Dendritic cell treated with granulocyte-macrophage colony-stimulating factor and Interleukin-4, amounts not matched to agents 40 ng/mL and 50 ng/mL, for 4 days (primary cell): ENCODE measurements around the gene MARCHF9.
A peak's percentile ranks its signal among the peaks of the same experiment; 100 is the strongest.

Source experiments
- H3K27ac Mint-ChIP-seq: one replicate; pipeline ENCODE4 v1.8.0; 2022; ENCODE audit warnings: mild to moderate bottlenecking, mixed read lengths
- H3K27me3 Mint-ChIP-seq: one replicate; pipeline ENCODE4 v1.8.0; 2022; ENCODE audit warnings: mild to moderate bottlenecking, mixed read lengths
- H3K36me3 Mint-ChIP-seq: one replicate; pipeline ENCODE4 v1.8.0; 2022; ENCODE audit warnings: low read depth, mixed read lengths
- H3K4me1 Mint-ChIP-seq: one replicate; pipeline ENCODE4 v1.8.0; 2022; ENCODE audit warnings: low read depth, mixed read lengths
- H3K4me3 Mint-ChIP-seq: one replicate; pipeline ENCODE4 v1.8.0; 2022; ENCODE audit warnings: mild to moderate bottlenecking, moderate library complexity, mixed read lengths
- H3K9me3 Mint-ChIP-seq: one replicate; pipeline ENCODE4 v1.8.0; 2022; ENCODE audit warnings: mixed read lengths
- intact Hi-C: fragments of 100-400 bp; cut with micrococcal nuclease; formaldehyde crosslinking; loops from one replicate; pipeline ENCODE4 v1.15.0; 2022

Gene MARCHF9

DNA sequence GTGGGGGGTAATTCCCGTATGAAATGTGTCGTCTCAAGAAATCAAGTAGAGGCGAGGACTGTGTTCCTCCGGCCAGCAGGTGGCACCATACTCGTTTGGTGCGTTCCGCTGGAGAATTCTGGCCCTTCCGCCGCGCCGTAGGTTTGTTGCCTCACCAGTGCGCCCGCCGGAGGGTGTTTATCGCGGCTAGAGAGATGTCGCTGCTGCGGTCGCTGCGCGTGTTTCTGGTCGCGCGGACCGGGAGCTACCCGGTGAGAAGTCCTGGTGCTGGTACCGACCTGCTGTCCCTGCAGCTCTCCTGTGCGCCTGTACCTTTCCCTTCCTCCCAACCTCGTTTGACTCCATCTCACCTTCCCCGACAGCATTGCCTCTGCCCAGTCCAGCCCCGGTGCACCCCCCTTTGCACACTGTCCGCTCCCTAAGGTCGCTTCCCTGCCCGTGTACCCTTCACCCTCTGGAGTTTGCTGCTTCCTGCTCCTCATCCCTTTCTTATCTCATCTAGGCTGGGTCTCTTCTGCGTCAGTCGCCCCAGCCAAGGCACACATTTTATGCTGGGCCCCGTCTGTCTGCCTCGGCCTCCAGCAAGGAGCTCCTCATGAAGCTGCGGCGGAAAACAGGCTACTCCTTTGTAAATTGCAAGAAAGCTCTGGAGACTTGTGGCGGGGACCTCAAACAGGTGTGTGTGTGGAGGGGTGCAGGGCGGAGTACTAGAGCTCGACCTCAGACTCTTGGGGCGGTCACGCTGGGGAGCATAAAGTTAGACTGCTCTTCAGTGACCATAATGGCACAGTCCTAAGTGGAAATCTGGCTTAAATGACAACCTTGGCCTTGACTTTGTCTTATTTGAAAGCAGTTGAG is 27.9 kb downstream of the MARCHF9 start, which contains the start of gene TSFM:
TSS of gene TSFM (plus strand) at position 180 of the 858 bp plus-strand sequence. CDS start at position 195, 15 bp downstream.
- peak within 1 kb of the TSS; percentile 93 for H3K27ac Mint-ChIP-seq
- H3K4me1 Mint-ChIP-seq: peaks cover 61% of the 10 kb centered on the region
- H3K27me3 Mint-ChIP-seq: no peaks in the 10 kb centered on the region
- no peaks in the 10 kb centered on the region for H3K9me3 Mint-ChIP-seq
- intact Hi-C loops: no loop called here
- H3K36me3 Mint-ChIP-seq: peaks cover 64% of the 10 kb centered on the region
- H3K4me3 Mint-ChIP-seq: peak within 1 kb of the TSS; percentile 96

- Mint-ChIP-seq H3K4me3 (peak overlapping the region; percentile 96), H3K36me3 (peaks cover 65% of the 10 kb centered on the region), H3K4me1 (peaks cover 56% of the 10 kb centered on the region), H3K27ac (peak overlapping the region; percentile 93), H3K9me3 (no peaks in the 10 kb centered on the region), H3K27me3 (no peaks in the 10 kb centered on the region)
- intact Hi-C loops: no loop called here
Measured at GRCh38 chr12:57783466-57783801, 28.5 kb downstream of the MARCHF9 start.

GRCh38 chr12:57783861-57784260 is 29.0 kb downstream of the MARCHF9 start:
- peaks cover 65% of the 10 kb centered on the region for H3K36me3 Mint-ChIP-seq
- intact Hi-C loops: no loop called here
- H3K4me3 Mint-ChIP-seq: no peak overlapping the region
- no peaks in the 10 kb centered on the region for H3K27me3 Mint-ChIP-seq
- H3K9me3 Mint-ChIP-seq: no peaks in the 10 kb centered on the region
- H3K27ac Mint-ChIP-seq: no peak overlapping the region
- peaks cover 52% of the 10 kb centered on the region for H3K4me1 Mint-ChIP-seq

DNA sequence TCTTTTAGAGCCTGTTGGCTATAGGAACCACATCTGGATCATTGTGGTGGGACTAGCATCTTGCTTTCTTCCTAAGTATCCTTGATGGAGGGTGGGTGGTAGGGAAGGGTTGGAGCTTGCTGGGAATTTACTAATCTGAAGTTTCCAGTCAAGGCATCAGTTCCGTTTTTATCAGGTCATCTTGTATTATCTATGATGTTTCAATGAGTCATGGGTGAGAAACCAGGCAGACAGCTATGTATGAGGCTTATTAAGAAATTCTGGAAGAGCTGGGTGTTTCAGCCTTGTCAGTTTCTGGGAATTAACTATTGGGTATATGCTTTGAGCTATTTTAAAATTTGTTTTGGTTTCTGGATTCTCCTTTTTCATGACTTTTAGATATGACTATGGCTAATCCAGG is 39.0 kb downstream of the MARCHF9 start:
- Mint-ChIP-seq H3K27me3 (no peaks in the 10 kb centered on the region), H3K4me3 (no peak overlapping the region), H3K4me1 (peaks cover 27% of the 10 kb centered on the region), H3K27ac (no peak overlapping the region), H3K36me3 (peaks cover 77% of the 10 kb centered on the region), H3K9me3 (no peaks in the 10 kb centered on the region)
- intact Hi-C loops: no loop called here

DNA sequence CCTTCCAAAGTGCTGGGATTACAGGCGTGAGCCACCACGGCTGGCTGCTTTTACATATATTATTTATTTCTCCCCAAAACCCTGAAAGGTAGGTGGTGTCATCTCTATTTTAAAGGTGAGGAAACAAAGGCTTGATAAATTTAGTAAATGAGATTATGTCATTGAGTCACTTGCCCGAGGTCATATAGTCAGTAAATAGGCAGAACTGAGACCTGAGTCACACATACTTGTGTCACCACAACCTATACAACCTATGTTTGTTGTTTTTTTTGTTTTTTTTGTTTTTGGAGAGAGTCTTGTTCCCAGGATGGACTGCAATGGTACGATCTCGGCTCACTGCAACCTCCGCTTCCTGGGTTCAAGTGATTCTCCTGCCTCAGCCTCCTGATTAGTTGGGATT is 40.5 kb downstream of the MARCHF9 start:
- Mint-ChIP-seq H3K27ac (peak overlapping the region; percentile 43), H3K9me3 (no peaks in the 10 kb centered on the region), H3K4me3 (no peak overlapping the region), H3K36me3 (peaks cover 70% of the 10 kb centered on the region), H3K27me3 (no peaks in the 10 kb centered on the region), H3K4me1 (peaks cover 31% of the 10 kb centered on the region)
- intact Hi-C loops: no loop called here

DNA sequence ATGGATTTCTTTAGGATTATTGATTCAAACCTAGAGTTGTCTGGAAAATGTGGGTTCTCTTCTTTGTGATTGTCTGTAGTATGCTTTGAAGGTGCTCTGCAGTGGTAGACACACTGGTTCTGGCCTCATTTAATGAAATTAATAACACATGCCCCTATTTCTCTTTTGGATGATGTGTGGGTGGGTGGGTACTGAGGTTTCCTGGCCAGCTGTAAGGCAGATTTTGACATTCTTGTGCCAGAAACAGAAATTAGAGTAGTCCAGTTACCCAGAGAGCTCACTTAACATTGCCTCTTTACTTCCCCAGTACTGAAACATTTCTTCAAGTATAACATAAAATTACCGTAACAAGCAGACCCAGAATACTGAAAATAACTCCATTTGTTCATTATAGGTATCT is 42.1 kb downstream of the MARCHF9 start:
- Mint-ChIP-seq H3K4me3 (no peak overlapping the region), H3K36me3 (peaks cover 74% of the 10 kb centered on the region), H3K27me3 (no peaks in the 10 kb centered on the region), H3K27ac (no peak overlapping the region), H3K9me3 (no peaks in the 10 kb centered on the region), H3K4me1 (peaks cover 36% of the 10 kb centered on the region)
- intact Hi-C loops: no loop called here

GRCh38 chr12:57797933-57798332 is 43.0 kb downstream of the MARCHF9 start:
- H3K36me3 Mint-ChIP-seq: peaks cover 74% of the 10 kb centered on the region
- no peaks in the 10 kb centered on the region for H3K9me3 Mint-ChIP-seq
- H3K27ac Mint-ChIP-seq: peak overlapping the region; percentile 65
- peaks cover 36% of the 10 kb centered on the region for H3K4me1 Mint-ChIP-seq
- no peak overlapping the region for H3K4me3 Mint-ChIP-seq
- intact Hi-C loops: no loop called here
- no peaks in the 10 kb centered on the region for H3K27me3 Mint-ChIP-seq

DNA sequence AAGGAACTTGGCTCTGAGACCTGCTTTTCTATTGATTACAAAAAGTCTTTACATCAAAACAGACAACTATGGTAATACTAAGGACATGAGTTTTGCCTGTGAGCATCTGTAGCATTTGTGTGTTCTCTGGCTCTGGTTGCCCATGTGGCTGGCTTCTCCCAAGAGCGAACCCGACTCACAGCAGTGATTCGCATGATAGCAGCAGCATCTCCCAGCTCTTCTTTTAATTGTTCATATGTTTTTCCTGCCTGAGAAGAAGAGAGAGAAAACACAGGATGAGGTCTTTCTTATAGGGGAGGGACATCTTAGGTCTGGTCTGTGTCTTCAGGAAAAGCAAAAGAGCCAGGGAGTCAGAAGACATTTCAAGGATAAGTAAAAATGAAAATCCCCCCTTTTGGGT is 46.1 kb downstream of the MARCHF9 start:
- H3K36me3 Mint-ChIP-seq: peaks cover 71% of the 10 kb centered on the region
- no peak overlapping the region for H3K27ac Mint-ChIP-seq
- peaks cover 31% of the 10 kb centered on the region for H3K4me1 Mint-ChIP-seq
- H3K27me3 Mint-ChIP-seq: no peaks in the 10 kb centered on the region
- H3K9me3 Mint-ChIP-seq: no peaks in the 10 kb centered on the region
- no peak overlapping the region for H3K4me3 Mint-ChIP-seq
- intact Hi-C loops: no loop called here

- peaks cover 19% of the 10 kb centered on the region for H3K4me1 Mint-ChIP-seq
- intact Hi-C loops: no loop called here
- peaks cover 74% of the 10 kb centered on the region for H3K36me3 Mint-ChIP-seq
- H3K9me3 Mint-ChIP-seq: no peaks in the 10 kb centered on the region
- no peaks in the 10 kb centered on the region for H3K27me3 Mint-ChIP-seq
- no peak overlapping the region for H3K4me3 Mint-ChIP-seq
- H3K27ac Mint-ChIP-seq: no peak overlapping the region
Measured at GRCh38 chr12:57802607-57803006, 47.7 kb downstream of the MARCHF9 start.

GRCh38 chr12:57803319-57803893 is 48.5 kb downstream of the MARCHF9 start:
- H3K9me3 Mint-ChIP-seq: no peaks in the 10 kb centered on the region
- intact Hi-C loops: no loop called here
- peaks cover 13% of the 10 kb centered on the region for H3K4me1 Mint-ChIP-seq
- H3K27me3 Mint-ChIP-seq: no peaks in the 10 kb centered on the region
- peaks cover 82% of the 10 kb centered on the region for H3K36me3 Mint-ChIP-seq
- H3K27ac Mint-ChIP-seq: no peak overlapping the region
- no peak overlapping the region for H3K4me3 Mint-ChIP-seq

DNA sequence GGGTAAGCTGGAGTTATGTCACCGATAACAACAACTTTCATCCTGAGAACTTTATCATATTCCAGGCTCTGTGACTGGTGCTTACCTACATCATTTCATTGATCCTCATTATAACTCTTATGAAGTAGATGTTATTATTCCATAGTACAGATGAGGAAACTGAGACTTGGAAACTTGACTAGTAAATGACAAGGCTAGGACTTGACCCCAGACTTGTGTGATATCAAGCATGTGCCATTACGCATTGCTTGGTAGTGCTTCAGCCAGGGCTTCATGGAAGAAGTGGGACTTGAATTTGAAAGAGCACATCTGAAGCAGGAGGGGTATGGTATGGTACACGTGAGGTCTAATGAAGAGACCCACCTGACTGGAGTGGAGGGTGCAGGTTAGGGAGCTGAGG is 51.8 kb downstream of the MARCHF9 start:
- Mint-ChIP-seq H3K36me3 (peaks cover 93% of the 10 kb centered on the region), H3K27ac (no peak overlapping the region), H3K4me3 (no peak overlapping the region), H3K4me1 (peaks cover 13% of the 10 kb centered on the region), H3K27me3 (no peaks in the 10 kb centered on the region), H3K9me3 (no peaks in the 10 kb centered on the region)
- intact Hi-C loops: no loop called here

DNA sequence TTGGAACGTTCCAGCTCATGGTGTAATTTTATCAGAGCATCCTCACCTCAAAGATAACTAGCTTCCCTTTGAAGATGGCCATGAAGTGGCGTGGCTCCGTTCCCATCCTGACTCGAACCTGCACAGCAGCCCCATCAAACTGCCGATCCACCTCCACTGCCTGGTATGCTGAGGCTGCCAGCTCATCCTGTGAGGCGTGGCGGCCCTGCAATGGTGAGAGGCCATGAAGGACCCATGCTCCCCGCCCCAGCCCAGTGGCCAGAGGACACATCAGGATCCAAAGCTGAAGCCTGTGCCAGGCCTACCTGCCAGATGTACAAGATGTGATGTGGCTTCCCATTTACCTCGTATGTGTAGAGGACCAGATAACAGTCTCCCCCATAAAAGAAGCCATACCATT is 52.4 kb downstream of the MARCHF9 start:
- Mint-ChIP-seq H3K36me3 (peaks cover 93% of the 10 kb centered on the region), H3K27me3 (no peaks in the 10 kb centered on the region), H3K9me3 (no peaks in the 10 kb centered on the region), H3K27ac (no peak overlapping the region), H3K4me3 (no peak overlapping the region), H3K4me1 (peaks cover 17% of the 10 kb centered on the region)
- intact Hi-C loops: no loop called here

DNA sequence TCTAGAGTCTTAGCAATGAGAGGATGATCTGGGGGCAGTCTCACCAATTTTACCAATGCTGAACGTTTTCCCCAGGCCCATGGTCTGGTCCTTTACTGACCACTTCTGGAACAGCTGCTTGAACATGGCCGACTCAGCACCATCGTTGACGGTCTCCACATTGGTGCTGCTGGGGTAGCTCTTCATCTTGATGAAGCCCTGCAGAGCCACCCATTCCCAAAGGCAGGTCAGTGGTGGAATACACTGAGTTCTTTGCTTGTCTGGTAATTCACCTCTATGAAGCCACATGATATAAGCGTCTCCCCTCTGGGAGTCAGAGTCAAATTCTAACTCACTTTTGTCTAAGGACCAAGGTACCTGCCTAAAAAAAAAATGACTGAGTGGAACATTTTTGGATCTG is 53.4 kb downstream of the MARCHF9 start:
- Mint-ChIP-seq H3K27ac (no peak overlapping the region), H3K9me3 (no peaks in the 10 kb centered on the region), H3K4me3 (no peak overlapping the region), H3K36me3 (peaks cover 93% of the 10 kb centered on the region), H3K4me1 (peaks cover 22% of the 10 kb centered on the region), H3K27me3 (no peaks in the 10 kb centered on the region)
- intact Hi-C loops: no loop called here

DNA sequence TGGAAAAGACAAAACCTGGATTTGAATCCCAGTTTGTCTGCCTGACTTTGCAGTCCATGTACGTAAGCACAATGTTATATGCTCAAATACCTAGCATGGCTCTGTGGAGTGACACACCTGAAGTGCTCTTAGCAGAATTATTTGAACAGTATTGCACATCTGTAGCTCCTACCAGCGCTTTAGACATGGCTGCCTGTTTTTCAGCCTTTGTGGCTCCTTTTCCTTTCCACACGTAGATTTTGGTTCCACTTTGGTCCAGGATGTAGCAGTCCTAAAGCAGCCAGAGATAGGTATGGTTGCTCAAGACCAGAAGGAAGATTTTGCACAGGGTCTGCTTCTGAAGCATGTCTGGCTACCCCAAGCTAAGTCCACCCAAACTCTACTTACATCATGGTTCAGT is 54.5 kb downstream of the MARCHF9 start:
- Mint-ChIP-seq H3K36me3 (peaks cover 94% of the 10 kb centered on the region), H3K9me3 (no peaks in the 10 kb centered on the region), H3K27me3 (no peaks in the 10 kb centered on the region), H3K4me1 (peaks cover 25% of the 10 kb centered on the region), H3K4me3 (no peak overlapping the region), H3K27ac (no peak overlapping the region)
- intact Hi-C loops: no loop called here
